Measurements from ENCODE around the gene NDE1.

Gene NDE1

DNA sequence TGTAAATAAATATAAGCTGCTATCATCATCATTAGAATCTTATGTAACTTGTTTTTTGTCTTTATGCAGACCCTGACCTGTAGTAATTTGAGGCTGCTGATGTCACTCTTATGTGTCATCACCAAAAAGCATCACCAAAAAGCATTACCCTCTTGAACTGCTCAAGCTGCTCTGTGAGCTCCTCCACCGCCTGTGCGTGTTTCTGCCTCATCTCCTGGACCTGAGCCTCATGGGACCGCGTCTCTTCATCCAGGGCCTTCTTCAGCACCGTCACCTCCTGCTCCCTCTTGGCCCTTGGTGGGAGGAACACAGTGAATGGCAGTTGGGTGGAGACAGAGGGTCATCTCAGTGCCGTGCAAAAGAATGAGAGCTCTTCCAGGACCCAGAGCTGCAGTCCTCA, 82.4 kb downstream of the NDE1 start:
- DNase-seq (ENCODE audit: low read depth in 1 of 2, low spot score in 1 of 2): no peak

DNA sequence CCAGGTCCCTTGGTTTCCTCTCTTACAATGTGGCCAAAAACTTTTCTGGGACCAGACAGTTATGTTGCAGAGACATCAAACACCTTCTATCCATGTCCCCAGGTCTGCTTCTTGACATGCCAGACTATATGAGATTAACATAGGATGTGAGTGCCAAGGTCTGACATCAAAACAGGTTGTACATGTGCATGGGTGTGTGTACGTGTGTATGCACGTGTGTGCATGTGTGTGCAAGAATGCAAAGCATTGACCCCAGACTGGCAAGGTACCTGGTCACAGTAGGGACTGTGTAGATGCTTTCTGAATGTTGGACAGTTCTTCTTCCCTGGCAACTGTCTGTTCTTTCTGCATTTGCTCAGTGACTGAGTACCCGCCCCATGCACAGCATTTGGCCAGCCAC, 85.6 kb downstream of the NDE1 start:
- no peak for DNase-seq (ENCODE audit: low read depth in 1 of 2, low spot score in 1 of 2)

DNA sequence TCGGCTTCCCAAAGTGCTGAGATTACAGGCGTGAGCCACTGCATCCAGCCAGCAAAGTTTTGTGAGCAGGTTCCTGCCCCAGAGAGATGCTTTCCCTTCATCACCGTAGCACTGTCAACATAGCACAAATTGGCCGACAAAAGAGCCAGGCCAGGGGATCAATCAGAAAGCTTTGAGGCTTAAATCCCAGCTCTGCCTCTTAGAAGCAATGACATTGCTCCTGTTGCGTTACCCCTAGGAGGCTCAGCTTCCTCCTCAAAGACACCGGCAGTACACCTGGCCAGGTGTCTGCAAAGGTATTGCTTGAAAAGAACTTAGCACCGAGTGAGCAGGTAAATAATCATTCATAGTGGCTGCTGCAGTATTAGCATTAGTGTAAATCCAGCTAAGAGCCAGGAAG, 86.5 kb downstream of the NDE1 start:
- DNase-seq (ENCODE audit: low read depth in 1 of 2, low spot score in 1 of 2): no peak

DNA sequence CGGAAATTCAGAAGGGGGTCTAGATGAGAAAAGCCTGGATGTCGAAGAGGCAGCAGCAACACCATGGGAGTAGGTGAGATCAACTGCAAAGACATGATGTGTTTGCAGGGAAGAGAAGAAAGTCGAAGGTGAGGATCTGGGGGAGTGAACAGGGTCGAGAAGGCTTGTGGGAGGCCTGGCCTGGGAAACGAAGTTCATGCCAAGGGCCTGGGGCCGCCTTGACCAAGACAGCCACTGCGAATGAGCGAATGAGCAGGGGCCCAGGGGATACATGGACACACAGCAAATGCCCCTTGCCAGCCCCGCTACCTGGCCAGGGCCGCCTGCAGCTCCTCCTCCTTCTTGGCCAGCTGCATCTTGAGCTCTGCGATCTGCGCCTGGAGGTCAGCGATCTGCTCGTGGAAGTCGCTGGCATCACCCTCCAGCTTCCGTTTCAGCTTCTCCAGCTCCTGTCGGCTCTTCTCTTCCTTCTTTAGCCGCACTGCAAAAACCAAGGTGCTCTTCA, 87.1 kb downstream of the NDE1 start:
- DNase-seq (ENCODE audit: low read depth in 1 of 2, low spot score in 1 of 2): no peak

DNA sequence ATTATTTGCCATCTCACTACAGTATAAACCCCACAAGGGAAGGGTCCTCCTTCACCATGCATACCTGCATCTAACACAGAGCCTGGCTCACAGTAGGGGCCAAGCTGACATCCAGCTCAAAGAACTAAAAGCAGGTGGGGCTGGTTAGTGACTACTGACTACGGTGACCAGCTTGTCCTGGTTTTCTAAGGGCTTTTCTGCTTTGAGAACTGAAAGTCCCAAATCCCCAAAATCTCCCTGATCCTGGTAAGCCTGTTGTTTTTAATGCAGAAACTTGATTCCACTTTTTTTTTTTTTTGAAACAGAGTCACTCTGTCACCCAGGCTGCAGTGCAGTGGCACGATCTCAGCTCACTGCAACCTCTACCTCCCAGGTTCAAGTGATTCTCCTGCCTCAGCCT, 89.4 kb downstream of the NDE1 start:
- no peak for DNase-seq (ENCODE audit: low read depth in 1 of 2, low spot score in 1 of 2)

DNA sequence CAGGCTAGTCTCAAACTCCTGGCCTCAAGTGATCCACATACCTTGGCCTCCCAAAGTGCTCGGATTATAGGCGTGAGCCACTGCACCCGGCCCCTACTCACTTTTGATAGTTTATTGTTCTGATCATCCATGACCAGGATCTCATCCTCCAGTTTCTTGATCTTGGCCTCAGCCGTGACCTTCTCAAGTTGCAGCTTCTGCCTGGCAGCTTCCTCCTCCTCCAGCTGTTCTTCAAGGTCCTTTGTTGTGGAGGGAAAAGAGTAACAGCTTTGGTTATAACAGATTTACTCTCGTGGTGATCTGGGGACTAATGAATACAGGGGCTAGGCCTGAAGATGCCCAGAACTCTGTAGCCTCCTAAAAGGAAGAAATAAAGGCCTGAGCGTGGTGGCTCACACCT, 89.9 kb downstream of the NDE1 start:
- no peak for DNase-seq (ENCODE audit: low read depth in 1 of 2, low spot score in 1 of 2)

DNA sequence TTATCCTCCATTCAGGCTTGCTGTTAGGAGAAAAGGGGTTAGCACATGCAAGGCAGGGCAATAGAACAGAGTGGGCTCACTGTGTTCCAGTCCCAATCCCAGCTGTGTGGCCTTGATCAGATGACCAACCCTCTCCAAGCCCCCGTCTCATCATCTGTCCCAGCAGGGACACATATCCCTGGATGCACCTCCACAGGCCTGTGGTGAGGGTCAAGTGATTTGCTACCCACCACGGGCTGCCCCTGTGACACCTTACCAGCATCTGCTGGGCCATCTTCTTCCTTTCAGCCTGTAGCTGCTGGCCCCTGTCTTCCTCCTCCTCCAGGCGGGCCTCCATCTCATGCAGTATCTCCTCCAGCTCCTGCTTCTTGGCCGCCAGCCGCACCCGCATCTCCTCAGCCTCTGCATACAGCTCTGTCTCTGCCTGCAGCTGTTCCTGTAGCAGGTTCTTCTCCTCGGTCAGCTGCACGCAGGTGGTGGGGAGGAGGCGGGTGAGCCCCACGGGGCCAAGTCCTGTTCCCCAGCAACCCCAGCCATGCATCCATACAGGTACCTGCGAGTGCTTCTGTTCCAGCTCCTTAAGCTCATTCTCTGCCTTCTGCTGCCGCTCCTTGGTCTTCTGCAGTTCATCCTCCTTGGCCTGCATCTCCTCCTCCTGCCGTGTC, 91.3 kb downstream of the NDE1 start:
- DNase-seq (ENCODE audit: low read depth in 1 of 2, low spot score in 1 of 2): no peak

DNA sequence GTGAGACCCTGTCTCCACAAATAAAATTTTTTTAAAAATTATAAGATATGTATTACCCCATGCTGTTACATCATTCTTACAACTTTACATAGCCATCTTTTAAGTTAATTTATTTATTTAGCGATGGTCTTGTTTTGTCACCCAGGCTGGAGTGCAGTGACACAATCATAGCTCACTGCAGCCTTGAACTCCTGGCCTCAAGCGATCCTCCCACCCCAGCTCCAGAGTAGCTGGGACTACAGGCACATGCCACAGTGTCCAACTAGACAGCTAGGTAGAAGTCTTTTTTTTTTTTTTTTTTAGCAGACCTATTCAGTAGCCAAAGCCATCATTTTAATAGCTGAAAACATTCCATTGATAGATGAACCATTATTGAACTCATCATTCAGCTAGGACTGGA, 92.7 kb downstream of the NDE1 start:
- no peak for DNase-seq (ENCODE audit: low read depth in 1 of 2, low spot score in 1 of 2)

DNA sequence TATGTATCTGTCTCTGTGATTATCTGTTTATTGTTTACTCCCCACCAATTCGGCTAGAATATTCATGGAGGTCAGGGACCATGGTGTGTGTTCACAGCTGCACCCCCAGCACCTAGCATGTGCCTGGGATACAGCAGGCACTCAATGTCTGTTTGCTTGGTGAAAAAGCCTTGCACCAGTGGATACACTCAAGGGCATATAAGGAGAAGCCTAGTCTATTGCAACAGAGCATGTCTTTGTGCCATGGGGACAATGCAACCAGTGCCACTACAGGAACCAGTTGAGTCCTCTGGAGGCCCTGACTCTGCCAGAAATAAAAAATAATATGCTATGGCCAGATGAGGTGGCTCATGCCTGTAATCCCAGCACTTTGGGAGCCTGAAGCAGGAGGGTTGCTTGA, 93.6 kb downstream of the NDE1 start:
- DNase-seq (ENCODE audit: low read depth in 1 of 2, low spot score in 1 of 2): no peak

DNA sequence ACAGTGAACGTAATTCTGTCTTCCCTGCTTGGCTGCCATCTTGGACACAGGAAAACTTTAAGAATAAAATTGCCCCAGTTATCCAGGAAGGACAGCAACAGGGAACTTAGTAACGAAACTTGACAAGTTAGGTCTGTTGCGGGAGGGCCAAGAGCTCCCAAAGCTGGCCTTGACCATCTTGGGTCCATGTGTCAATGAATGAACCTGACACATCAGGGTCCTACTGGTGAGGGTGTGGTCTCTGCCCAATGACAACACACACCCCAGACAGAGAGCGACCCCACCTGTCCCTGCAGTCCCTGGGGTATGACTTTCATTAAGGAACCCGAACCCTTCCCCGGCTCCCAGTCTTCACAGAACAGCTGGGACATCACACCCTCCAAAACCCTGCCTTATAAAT, 96.3 kb downstream of the NDE1 start:
- no peak for DNase-seq (ENCODE audit: low read depth in 1 of 2, low spot score in 1 of 2)

DNA sequence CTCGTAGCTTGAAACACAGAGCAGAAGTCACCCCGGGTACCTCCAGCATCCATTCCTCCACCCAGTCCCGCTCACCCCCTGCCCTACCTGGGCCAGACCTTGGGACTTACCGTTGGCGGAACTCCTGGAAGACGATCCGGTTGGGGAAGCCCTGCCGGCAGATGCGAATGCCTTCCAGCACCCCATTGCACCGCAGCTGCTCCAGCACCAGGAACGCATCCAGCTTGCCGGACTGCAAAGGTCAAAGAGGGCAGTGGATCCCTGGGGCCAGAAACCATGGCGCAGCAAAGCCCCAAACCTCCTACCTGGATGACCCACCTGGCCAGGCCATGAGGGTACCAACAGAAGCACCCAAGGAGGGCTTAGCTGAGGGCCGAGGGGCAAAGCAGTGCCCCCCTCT, 97.9 kb downstream of the NDE1 start:
- DNase-seq (ENCODE audit: low read depth in 1 of 2, low spot score in 1 of 2): no peak

DNA sequence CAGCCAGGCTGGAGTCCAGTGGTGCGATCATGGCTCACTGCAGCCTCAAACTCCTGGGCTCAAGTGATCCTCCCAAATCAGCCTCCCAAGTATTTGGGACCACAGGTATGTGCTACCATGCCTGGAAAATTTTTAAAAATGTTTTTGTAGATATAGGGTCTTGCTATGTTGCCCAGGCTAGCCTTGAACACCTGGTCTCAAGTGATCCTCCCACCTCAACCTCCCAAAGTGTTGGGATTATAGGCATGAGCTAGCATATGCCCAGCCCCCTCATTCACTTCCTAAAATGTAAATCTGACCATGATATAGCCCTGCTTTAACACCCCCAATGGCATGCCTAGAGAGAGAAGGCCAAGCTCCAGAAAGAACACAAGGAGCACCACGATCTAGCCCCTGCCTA, 98.6 kb downstream of the NDE1 start:
- no peak for DNase-seq (ENCODE audit: low read depth in 1 of 2, low spot score in 1 of 2)

DNA sequence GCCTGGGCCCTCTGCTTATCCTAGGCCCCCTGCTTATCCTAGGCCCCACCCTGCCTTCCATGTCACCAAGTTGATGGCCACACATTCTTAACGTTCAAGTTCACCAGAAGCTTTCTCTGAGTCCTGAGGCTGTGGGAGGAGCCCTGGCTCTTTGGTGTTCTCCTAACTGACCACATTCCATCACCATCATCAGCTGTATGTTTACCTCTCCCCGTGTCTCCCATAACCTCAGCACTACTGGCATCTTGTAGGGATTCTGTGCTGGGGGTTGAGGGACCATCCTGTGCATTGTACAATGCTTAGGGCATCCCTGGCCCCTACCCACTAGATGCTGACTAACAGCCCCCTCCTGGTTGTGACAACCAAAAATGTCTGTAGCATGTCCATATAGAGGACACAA, 99.3 kb downstream of the NDE1 start:
- no peak for DNase-seq (ENCODE audit: low read depth in 1 of 2, low spot score in 1 of 2)

DNA sequence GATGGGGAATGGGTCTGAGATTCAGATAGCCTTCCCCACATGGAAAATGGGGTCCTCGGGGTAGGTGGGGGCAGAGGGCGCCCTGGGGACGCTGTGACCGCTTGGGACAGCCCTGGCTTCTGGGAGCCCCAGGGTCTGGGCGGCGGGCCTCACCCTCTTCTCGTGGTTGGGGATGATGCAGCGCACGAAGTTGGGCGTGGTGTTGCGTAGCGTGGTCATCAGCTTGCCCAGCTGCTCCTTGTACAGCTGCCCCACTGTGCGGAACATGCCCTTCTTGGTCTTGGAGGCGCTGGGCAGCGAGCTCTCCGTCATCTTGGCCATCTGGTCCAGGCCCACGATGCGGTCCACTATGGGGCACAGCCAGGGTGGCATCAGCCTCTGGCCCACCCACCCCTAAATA, 99.9 kb downstream of the NDE1 start:
- no peak for DNase-seq (ENCODE audit: low read depth in 1 of 2, low spot score in 1 of 2)

DNA sequence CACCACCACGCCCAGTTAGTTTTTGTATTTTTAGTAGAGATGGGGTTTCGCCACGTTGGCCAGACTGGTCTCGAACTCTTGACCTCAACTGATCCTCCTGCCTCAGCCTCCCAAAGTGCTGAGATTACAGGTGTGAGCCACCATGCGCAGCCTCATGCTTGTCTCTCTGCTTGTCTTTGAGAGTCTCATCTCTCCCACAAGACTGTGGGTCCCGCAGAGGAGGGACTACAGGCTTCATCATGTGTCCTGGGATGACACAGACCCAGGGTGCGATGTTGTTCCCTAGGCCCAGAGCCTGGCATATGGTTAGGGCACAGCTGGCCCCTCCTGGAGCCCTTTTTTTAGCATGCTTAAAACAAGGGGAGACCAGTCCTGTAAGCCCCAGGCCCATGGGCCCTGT, 101.9 kb downstream of the NDE1 start:
- DNase-seq (ENCODE audit: low read depth in 1 of 2, low spot score in 1 of 2): no peak

DNA sequence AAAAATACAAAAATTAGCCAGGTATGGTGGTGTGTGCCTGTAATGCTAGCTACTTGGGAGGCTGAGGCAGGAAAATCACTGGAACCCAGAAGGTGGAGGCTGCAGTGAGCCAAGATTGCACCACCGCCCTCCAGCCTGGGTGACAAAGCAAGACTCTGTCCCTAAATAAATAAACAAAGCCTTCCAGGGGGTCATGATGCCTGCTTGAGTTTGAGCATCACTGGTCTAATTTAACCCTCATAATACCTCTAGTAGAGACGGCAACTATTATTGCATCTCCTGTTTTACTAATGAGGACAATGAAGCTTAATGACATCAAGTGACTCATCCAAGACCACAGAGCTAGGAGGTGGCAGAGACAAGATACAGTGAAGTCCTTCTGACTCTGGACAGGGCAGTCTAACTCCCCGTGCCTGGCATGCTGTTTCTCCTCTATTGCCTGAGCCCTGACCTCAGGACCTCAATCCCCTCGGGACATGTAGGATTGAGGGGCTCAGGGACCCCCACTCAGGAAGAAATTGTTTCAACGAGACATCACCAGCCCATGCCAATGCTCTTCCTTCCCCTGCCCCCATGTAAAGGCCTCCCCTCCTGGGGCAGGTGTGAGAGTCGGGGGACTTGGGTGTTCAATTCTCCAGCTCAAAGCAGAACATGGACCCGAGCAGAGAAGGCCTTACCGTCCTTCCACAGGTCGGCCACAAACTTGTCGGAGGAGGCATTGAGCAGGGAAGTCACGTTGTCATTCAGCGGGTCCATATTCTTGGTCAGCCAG, 102.9 kb downstream of the NDE1 start:
- no peak for DNase-seq (ENCODE audit: low read depth in 1 of 2, low spot score in 1 of 2)

DNA sequence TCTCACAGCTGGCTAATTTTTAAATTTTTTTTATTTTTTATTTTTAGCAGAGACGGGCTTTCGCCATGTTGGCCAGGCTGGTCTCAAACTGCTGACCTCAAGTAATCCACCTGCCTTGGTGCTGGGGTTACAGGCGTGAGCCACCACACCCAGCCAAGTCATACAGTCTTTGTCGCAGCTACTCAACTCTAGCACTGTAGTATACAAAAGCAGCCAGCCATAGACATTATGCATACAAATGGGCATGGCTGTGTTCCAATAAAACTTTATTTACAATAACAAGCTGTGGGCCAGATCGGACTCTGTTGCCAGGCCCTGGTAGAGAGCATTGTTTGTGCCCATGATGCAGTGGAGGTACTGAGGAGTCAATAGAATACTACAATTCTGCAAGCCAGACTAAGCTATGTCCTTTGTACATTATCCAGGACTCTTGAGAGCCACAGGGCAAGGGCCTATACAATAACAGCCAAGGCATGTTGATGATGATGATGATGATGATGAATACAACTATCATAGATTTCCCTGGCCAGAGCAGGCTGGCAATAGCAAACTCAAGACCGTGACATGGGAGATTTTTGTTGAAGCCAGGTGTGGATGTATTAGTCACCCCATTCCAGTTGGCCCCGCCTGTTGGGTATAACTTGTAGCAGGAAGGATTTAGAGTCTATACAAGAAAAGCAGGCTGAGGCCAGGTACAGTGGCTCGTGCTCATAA, 104.9 kb downstream of the NDE1 start:
- no peak for DNase-seq (ENCODE audit: low read depth in 1 of 2, low spot score in 1 of 2)

DNA sequence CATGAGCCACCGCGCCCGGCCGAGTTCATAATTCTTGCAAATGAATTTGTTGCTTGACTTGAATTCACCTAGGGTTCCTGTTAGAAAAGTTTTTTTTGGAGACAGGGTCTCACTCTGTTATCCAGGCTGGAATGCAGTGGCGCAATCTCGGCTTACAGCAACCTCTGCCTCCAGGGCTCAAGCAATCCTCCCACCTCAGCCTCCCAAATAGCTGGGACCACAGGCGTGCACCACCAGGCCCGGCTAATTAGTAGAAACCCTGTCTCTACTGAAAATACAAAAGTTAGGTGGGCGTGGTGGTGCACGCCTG, 107.0 kb downstream of the NDE1 start:
- DNase-seq (ENCODE audit: low read depth in 1 of 2, low spot score in 1 of 2): no peak

DNA sequence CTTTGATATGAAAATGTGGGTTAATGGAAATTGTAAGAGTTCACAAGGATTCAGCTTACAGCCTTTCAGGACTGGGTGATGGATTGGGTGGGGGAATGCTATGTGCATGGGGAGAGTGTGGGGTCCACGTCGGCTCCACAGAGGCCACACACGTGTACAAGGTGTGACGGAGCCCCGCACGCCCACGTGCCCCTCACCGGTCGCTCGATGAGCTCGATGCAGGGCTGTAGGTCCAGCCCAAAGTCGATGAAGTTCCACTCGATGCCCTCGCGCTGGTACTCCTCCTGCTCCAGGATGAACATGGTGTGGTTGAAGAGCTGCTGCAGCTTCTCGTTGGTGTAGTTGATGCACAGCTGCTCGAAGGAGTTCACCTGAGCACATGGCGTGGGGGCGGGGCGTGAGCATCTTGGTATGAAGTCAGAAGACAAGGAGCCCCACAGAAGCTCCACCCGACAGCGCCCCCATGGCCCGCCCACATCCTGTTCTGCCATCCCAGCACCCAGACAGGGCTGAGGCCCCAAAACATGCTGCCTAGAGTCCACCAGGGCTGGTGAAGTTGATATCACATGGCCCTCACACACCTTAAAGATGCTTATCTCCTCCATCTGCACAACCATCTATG, 107.7 kb downstream of the NDE1 start:
- DNase-seq (ENCODE audit: low read depth in 1 of 2, low spot score in 1 of 2): no peak

DNA sequence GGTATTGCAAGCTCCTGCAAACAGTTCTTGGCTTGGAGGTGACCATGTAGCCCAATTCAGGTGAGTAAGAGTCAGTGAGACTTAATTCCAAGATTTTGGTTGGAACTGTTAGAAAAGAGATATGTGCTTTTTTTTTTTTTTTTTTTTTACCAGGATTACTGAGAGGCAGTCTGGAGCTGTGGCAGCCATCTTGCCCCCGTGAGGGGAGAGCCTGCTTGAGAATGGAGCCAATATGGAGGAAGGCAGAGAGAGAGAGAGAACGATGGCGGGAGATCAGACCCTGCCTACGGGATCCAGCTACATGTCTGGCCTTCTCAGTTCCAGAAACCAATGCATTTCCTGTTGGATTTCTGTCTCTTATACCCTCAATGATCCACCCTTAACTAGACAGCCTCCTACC, 109.0 kb downstream of the NDE1 start:
- DNase-seq (ENCODE audit: low read depth in 1 of 2, low spot score in 1 of 2): no peak

DNA sequence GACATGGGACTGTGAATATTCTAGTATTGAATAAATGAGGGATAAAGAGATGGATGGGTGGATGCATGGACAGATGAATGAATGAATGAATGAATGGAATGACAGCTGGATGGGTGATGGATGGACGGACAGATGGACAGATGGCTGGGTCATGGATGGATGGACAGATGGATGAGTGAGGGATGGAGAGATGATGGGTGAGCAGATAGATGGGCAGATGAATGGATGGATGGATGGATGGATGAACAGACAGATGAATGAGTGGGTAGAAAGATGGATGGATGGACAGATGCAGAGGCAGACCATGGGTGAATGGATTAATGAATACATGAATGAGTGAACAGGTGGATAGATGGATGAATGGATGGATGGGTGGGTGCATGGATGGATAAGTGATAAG, 110.1 kb downstream of the NDE1 start:
- no peak for DNase-seq (ENCODE audit: low read depth in 1 of 2, low spot score in 1 of 2)

DNA sequence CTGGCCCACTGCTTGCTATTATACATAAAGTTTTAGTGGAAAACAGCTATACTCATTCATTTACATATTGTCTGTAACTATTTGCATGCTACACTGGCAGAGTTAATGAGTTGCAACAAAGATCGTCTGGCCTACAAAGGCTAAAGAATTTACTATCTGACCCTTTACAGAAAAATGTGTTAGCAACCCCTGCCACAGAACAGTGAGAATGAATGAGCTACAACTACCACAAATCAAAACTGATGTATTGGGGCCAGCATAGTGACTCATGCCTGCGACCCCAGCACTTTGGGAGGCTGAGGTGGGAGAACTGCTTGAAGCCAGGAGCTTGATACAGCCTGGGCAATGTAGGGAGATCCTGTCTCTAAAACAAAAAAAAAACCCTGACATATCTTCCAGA, 114.1 kb downstream of the NDE1 start:
- no peak for DNase-seq (ENCODE audit: low read depth in 1 of 2, low spot score in 1 of 2)

Data from stimulated activated CD4-positive, alpha-beta T cell treated with anti-CD3 and anti-CD28 coated beads, Interleukin-15, amount 100 ng/mL, for 1 hour (primary cell).